GM21619 (cell line): ENCODE results near the gene LRMDA.
"Not testable (repeated sequence)": the region's sequence is repeated elsewhere in the genome, so short reads cannot be mapped to it uniquely, and the experiment has no call there.

Experiments used
- ATAC-seq: cut with Tn5 transposase; IDR thresholded peaks from one replicate; pipeline ENCODE4 v1.9.1; 2021; ENCODE audit not compliant: unreplicated experiment

Gene LRMDA

DNA sequence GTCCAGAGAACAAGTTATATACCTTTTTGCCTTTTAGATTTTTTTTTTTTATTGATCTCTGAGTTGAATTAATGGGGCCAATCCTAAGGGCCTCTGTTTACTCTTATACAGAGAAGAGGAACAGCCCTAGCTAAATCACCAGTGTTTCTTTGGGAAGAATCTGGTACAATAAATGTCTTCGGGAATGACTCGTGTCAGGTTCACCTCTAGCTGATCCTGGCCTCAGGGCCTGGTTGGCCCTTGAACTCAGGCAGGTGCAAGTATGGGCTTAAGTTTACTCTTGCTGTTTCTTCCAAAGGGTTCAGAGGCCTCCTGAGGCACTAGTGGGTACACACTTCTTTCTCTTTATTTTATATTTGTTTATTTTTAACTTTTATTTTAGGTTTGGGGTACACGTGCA lies 71.0 kb downstream of the LRMDA start:
- ATAC-seq: no peak

DNA sequence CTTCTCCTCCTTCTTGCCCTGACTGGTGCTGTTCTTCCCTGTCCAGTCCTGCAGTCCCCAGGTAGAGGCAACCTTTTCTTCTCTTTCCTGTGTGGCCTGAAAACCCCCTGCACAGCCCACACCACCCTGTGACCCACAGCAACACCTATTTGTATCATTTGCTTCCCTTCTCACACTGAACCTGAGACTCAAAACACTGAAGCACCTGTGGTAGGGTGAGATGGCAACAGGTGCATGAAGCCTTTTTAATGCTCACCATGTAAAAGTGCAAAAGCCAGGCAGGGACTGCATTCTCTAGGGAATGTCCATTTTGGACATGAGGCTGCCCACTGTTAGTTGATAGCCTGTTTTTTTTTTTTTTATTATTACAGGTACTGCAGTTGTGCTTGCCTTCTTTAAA lies 71.4 kb downstream of the LRMDA start:
- no peak for ATAC-seq

DNA sequence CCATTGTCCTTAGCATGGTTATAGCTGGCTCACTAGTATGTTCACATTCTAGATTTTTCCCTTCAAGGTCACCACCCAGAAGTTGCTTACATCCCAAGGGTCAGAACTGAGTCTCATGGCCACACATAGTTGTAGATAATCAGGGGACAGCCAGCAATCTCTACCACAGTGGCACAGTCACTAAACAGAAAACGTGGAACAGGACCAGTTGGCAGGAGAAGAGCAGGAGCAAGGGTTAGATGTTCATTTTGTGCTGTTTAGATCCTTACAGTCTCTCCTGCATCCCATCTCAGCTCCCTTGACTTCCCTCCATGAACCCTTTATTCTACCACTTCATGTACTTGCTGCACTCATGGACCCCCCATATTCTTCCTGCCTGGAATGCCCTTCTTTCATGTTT lies 73.9 kb downstream of the LRMDA start:
- no peak for ATAC-seq

DNA sequence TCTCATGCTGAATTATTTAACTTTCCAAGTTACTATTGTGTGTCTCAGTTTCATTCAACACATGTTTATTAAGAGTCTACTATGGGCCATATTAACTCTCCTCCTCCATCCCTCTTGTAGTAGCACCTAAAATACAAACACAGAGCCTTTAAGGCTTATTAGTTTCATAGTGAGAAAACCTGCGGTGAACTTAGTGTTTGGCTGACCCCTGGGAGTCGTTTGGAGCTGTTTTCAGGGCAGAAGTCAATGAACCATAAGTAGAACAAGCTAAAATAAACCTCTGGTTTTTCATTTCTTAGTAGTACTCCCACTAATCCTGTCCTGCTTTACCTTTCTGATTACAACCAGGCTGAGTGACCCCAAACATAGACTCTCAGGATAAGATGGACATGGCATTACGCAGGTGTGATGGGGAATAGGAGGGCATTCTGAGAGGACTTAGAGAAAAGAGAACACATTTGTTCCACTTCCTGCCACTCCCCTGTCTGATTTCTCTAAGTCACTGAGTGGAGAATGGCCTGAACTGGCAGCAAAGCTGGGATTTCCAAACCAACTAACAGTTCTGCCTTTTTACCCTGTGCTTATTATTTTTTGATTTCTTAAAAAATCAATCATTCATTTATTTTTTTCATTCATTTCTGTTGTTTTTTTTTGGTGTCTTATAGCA lies 74.5 kb downstream of the LRMDA start:
- peak; percentile 83 for ATAC-seq

DNA sequence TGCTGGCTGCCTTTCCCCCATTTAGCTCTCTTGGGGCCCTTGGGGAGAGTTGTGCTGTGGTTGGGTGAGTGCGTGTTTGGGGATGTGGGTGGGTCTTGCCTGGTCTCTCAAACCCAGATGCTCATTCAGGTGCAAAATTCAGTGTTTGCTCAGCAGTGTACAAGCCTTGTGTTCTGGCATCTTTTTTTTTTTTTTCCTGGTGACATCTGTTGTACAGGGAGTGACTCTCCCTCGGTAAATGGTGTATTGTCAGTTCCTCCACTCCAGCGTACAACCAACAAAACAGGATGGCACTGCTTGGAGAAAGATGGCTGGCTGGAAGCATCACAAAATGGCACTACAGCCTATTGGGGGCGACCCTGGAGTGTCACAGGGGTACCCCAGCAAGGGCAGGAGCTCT lies 75.5 kb downstream of the LRMDA start:
- ATAC-seq: no peak

DNA sequence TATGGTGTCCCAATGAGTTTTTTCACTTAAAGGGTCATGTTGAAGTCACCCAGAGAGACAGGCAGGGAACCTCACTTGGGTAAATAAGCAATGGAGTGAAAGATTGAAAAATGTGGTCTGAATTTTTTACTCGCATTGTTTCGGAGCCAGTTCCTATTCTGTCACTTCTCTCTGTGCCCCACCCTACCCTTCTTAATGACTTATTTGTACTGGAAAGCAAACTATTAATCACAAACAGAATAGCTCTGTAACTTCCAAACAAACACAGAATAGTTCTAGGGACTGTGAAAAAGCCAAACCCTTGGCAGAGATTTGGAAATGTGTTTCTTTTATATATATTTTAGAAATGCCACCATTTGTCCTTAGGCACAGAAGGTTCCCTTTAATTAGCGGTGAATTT lies 76.0 kb downstream of the LRMDA start:
- ATAC-seq: no peak

DNA sequence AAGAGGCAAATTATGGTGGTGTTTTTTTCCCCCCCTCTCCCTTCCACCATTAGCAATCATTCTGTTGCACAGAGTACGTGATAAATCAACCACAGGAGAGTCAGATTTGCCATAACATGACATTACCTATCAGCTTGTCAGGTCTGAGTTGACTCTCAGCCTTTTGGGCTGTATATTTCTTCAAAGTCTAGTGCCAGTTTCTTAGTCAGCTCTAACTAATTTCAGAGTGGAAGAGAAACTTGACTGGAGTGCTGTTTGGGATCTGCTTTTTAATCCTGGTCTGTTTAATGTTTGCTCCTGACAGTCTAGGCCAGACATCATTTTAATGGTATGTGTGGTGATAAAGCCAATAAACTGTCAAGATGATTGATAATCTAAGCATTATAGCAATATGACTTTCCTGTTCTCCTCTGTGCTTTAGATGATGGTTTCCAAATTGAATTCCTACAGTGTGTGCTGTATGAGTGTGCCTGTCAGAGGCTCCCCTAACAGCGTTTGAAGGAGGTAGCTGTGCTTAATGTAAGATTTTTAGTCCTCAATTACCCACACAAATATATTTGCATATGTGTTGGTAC lies 76.9 kb downstream of the LRMDA start:
- ATAC-seq: no peak

DNA sequence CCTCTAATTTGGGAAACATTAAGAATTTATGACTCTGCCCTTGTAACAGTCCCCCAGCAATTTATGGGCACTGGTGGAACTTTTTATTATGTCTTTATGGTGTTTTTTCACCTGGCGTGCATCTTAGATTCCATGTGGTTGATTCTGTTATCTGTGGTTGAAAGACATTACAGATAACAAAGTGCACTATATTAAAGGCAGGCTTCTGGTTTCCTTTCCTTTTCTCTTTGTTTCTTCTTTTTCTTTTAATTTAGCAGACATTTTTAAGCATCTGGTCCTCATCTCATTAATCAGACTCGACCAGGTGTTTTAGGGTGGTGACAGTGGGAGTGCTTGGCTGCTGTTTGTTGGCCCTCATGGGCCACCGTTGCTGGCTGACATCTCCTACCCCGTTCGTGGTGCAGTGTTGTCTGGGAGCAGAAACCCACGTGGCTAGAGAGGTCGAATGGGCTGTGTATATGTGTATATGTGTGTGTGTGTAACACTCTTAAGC lies 77.4 kb downstream of the LRMDA start:
- ATAC-seq: no peak

DNA sequence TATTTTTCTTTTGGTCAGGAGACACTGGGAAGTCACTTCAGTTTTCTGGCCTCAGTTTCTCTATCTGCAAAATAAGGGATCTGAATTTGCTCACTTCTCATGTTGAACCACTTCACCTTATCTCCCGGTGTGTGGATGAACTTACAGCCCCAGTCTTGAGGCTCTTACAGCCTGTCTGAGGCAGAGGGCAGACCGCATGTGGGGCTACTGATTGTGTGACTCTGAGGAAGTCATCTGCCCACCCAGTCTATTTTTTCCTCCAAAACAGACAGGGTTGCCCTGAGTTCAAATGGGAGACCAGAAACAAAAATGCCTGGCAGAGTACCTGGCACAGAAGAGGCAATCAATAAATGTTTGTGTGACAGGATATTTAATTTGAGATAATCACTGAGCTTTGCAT lies 78.3 kb downstream of the LRMDA start:
- ATAC-seq: no peak

DNA sequence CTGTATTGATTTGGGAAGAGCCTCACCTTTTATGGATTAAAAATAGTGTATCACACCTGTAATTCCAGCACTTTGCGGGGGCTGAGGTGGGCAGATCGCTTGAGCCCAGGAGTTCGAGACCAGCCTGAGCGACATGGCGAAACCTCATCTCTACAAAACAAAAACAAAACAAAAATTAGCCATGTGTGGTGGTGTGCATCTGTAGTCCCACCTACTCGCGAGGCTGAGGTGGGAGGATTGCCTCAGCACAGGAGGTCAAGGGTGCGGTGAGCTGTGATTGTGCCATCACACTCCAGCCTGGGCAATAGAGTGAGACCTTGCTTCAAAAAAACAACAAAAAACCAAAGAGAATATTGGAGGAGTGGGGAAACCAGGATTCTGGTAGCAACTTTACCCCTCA lies 79.6 kb downstream of the LRMDA start:
- no peak for ATAC-seq

DNA sequence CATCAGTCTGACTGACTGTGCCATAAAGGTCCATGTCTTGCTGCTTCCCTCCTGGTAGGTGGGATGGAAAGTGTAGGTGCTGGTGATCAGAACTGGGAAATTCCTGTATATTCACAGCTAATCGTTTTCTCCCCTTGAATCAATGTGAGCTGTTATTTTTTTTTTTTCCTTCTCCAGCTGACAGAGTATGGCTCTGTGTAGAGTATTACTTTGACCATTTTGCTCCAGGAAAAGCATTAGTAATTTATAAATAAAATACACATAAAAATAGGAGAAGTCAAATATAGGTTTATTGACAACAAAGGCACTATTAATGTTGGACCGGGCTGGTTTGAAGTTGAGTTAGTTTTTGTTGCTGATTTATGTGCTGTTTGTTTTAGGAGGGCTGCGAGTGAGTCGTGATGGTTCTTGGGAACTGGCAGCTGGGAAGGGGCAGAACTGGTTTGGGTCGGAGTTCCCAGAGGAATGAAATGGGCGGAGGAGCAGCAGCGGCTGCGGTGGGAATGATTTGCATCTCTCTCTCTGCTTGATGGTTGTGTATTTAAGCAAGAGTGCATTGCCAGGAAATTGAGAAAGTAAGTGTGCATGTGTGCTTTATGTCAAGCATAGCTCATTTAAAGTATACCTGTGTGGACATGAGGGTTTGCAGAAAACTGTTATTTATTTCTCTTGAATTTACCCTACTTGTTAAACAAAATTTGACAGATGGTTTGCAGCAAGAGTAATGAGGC lies 80.9 kb downstream of the LRMDA start:
- ATAC-seq: no peak

DNA sequence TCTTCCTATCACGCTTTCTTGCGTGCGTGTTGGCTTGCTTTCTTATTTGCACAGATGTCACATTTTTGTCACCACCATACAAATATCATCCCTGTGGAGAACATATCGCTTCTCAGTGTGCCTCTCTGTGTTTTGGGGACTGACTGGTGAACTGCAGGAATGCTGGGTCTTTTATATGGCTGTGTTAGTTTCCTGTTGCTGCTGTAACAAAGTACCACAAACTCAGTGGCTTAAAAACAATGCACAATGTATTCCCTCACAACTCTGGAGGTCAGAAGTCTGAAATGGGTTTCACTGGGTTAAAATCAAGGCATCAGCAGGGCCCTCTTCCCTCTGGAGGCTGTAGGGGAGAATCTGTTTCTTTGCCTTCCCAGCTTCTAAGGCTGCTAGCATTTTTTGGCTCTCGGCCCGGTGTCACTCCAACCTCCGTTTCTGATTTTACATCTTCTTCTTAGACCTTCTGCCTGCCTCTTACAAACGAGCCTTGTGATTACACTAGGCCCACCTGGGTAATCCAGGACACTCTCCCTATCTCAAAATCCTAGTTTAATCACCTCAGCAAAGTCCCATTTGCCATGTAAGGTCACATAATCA lies 82.0 kb downstream of the LRMDA start:
- ATAC-seq: no peak

DNA sequence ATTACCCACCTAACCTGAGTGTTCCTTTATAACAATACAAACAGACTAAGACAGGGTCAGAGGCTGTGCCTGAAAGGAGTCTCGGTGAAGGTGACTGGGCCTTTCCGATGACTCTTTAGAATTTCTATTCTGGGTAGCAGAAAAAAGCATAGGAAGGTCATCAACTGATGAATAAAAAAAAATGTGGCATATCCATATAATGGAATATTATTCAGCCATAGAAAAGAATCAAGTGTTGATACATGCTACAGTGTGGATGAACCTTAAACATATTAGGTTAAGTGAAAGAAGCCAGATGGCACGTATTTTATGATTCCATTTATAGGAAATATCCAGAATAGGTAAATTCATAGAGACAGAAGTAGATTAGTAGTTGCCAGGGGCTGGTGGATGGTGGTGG lies 83.4 kb downstream of the LRMDA start:
- ATAC-seq: no peak

DNA sequence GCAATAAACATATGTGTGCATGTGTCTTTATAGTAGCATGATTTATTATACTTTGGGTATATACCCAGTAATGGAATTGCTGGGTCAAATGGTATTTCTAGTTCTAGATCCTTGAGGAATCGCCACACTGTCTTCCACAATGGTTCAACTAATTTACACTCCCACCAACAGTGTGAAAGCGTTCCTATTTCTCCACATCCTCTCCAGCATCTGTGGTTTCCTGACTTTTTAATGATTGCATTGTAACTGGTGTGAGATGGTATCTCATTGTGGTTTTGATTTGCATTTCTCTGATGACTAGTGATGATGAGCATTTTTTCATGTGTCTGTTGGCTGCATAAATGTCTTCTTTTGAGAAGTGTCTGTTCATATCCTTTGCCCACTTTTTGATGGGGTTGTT lies 84.7 kb downstream of the LRMDA start:
- ATAC-seq: not testable (repeated sequence)

DNA sequence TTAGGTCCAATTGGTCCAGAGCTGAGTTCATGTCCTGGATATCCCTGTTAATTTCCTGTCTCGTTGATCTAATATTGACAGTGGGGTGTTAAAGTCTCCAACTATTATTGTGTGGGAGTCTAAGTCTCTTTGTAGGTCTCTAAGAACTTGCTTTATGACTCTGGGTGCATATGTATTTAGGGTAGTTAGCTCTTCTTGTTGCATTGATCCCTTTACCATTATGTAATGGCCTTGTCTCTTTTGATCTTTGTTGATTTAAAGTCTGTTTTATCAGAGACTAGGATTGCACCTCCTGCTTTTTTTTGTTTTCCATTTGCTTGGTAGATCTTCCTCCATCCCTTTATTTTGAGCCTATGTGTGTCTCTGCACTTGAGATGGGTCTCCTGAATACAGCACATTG lies 87.8 kb downstream of the LRMDA start:
- ATAC-seq: not testable (repeated sequence)

DNA sequence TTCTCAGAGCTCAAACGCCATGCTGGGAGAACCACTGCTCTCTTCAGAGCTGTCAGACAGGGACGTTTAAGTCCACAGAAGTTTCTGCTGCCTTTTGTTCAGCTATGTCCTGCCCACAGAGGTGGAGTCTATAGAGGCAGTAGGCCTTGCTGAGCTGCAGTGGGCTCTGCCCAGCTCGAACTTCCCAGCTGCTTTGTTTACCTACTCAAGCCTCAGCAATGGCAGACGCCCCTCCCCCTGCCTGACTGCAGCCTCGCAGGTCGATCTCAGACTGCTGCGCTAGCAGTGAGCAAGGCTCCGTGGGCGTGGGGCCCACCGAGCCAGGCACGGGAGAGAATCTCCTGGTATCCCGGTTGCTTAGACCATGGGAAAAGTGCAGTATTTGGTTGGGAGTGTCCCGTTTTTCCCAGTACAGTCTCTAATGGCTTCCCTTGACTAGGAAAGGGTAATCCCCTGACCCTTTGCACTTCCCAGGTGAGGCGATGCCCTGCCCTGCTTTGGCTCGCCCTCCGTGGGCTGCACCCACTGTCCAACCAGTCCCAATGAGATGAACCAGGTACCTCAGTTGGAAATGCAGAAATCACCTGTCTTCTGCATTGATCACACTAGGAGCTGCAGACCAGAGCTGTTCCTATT lies 89.9 kb downstream of the LRMDA start:
- not testable (repeated sequence) for ATAC-seq

DNA sequence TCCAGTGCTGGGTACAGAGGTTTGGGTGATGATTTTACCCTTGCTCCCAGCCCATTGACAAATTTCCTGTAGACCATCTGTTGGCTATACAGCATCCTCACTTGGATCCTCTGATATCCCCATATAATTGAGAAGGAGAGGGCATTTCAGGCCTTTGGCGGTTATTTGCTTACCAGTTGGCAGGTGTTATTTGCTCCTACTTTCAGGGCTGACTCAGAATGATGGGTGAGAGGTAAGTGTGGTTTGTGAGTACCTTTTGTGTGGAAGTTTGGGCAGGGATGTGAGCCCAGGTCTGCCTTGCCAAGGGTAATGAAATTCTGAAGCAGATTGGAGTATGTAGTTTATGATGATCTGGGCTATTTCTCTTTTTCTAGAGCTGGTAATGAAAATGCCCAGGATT lies 93.6 kb downstream of the LRMDA start:
- no peak for ATAC-seq

DNA sequence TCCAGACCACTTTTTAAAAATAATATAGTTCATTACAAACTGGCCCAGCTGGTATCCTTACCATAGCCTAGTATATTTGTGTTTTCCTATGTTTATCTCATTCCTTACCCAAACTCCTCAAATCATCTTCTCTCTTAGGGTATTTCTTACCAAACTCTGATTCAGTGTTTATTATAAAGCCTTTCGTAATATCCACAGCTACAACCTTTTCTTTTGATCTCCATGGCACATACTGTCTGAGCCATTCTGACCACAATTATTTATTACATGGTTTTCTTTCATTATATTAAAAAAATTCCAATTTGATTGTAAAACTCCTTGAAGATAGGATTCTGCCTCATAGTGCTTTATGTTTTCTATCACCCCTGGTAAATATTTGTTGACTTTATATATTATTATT lies 94.2 kb downstream of the LRMDA start:
- ATAC-seq: no peak

DNA sequence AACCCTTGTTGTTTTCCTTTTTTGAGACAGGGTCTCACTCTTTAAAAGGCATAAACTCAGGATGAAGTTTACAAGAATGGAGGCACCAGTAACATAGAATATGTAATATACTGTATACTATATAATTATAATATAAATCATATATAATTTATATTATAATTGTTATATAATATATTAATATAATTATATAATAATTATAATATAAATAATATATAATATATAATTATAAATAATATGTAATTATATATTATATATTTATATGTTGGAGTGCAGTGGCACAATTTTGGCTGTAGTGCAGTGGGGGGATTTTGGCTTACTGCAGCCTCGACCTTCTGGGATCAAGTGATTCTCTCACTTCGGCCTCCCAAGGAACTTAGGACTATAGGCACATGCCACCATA lies 96.1 kb downstream of the LRMDA start:
- ATAC-seq: no peak

DNA sequence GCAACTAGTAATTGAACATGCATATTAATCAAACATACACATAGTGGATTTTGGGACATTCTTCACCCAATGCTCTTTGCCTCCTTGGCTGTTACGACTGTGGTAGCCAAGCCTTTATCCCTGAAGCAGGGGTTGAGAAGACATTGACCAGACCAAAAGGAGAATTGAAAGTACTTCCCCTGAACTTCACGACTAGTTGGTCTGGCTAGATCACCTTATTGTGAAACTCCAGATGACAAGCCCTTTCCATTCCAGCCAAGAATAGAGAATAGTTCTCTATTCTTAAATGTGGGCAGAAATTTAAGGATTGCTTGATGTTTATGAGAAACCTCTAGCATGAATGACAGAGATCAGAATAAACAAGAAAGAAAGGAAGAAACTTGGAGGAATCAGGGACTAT lies 97.0 kb downstream of the LRMDA start:
- no peak for ATAC-seq

DNA sequence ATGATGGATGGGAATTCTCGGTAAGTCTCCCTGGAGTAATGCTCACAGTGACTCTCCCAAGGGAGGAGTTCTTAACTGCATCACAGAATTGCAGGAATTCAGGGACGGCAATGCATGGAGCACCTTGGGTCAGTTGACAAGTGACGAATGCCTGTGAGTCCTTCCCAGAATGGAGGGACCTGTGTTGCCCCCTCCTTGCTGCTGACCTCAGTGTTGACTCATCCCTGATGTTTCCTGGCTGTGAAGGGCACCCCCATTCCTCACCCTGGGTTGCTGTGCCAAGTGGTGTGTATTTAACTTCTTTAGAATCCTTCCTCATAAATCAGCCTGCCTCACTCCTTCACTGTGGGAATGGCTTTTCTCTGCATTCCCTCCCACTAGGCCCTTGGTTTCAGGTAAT lies 98.9 kb downstream of the LRMDA start:
- no peak for ATAC-seq
